Mesendoderm (in vitro differentiated cells): ENCODE data around the gene PRM3.

Experiments
- DNase-seq: peaks from one replicate; pipeline ENCODE4 v3.0.0; 2013
- H2AK5ac ChIP-seq: 2 replicates; pipeline ENCODE4 v1.6.1; 2013; ENCODE audit warnings: low read length, inconsistent platforms
- H2BK120ac ChIP-seq: 2 replicates; pipeline ENCODE4 v1.6.1; 2013; ENCODE audit warnings: low read depth, mild to moderate bottlenecking, low read length, moderate library complexity, mixed read lengths
- H2BK15ac ChIP-seq: replicated peaks from 2 replicates; pipeline ENCODE4 v1.6.1; 2013; ENCODE audit warnings: low read depth, mild to moderate bottlenecking, moderate library complexity
- H2BK5ac ChIP-seq: 2 replicates; pipeline ENCODE4 v1.6.1; 2013; ENCODE audit warnings: low read length, inconsistent platforms
- H3K18ac ChIP-seq: 2 replicates; pipeline ENCODE4 v1.6.1; 2013; ENCODE audit warnings: mild to moderate bottlenecking, low read length, mixed read lengths
- H3K23ac ChIP-seq: one replicate; pipeline ENCODE4 v1.6.1; 2013; ENCODE audit warnings: low read length
- H3K27ac ChIP-seq: 2 replicates; pipeline ENCODE4 v1.5.1; 2013; ENCODE audit warnings: low read depth, mild to moderate bottlenecking, inconsistent platforms, low read length, moderate library complexity
- H3K27me3 ChIP-seq: 2 replicates; pipeline ENCODE4 v1.6.1; 2013; ENCODE audit warnings: low read length, control low read depth, mild to moderate bottlenecking, inconsistent platforms; ENCODE audit not compliant: insufficient read depth, poor library complexity
- H3K36me3 ChIP-seq: 2 replicates; pipeline ENCODE4 v1.6.1; 2013; ENCODE audit warnings: low read length, inconsistent platforms; ENCODE audit not compliant: control insufficient read depth, insufficient read depth
- H3K4ac ChIP-seq: one replicate; pipeline ENCODE4 v1.6.1; 2013; ENCODE audit warnings: low read depth, mild to moderate bottlenecking, low read length, moderate library complexity
- H3K4me1 ChIP-seq: 2 replicates; pipeline ENCODE4 v1.6.1; 2013; ENCODE audit warnings: low read depth, low read length, inconsistent platforms; ENCODE audit not compliant: control insufficient read depth
- H3K4me2 ChIP-seq: 2 replicates; pipeline ENCODE4 v1.6.1; 2013; ENCODE audit warnings: low read length
- H3K4me3 ChIP-seq: 2 replicates; pipeline ENCODE4 v1.5.1; 2013; ENCODE audit warnings: mild to moderate bottlenecking, low read length
- H3K56ac ChIP-seq: one replicate; pipeline ENCODE4 v1.6.1; 2013; ENCODE audit warnings: low read length
- H3K79me1 ChIP-seq: 2 replicates; pipeline ENCODE4 v1.6.1; 2013; ENCODE audit warnings: low read length, inconsistent platforms
- H3K79me2 ChIP-seq: 2 replicates; pipeline ENCODE4 v1.6.1; 2013; ENCODE audit warnings: mild to moderate bottlenecking, low read length; ENCODE audit not compliant: control insufficient read depth, insufficient read depth
- H3K9ac ChIP-seq: 2 replicates; pipeline ENCODE4 v1.6.1; 2013; ENCODE audit warnings: low read length, inconsistent platforms
- H4K5ac ChIP-seq: one replicate; pipeline ENCODE4 v1.6.1; 2013; ENCODE audit warnings: low read length
- H4K8ac ChIP-seq: one replicate; pipeline ENCODE4 v1.6.1; 2013; ENCODE audit warnings: low read depth, mild to moderate bottlenecking, control low read depth, low read length, moderate library complexity
- WGBS: extraction: QIAGEN DNeasy Blood & Tissue Kit; methylation state at CpG from one replicate; pipeline ENCODE4 v1.1.7; 2013; ENCODE audit warnings: low lambda C conversion rate, missing lambda C conversion rate; ENCODE audit not compliant: insufficient coverage; ENCODE audit errors: extremely low coverage; 5-methylcytosine and 5-hydroxymethylcytosine counted together

Gene PRM3

DNA sequence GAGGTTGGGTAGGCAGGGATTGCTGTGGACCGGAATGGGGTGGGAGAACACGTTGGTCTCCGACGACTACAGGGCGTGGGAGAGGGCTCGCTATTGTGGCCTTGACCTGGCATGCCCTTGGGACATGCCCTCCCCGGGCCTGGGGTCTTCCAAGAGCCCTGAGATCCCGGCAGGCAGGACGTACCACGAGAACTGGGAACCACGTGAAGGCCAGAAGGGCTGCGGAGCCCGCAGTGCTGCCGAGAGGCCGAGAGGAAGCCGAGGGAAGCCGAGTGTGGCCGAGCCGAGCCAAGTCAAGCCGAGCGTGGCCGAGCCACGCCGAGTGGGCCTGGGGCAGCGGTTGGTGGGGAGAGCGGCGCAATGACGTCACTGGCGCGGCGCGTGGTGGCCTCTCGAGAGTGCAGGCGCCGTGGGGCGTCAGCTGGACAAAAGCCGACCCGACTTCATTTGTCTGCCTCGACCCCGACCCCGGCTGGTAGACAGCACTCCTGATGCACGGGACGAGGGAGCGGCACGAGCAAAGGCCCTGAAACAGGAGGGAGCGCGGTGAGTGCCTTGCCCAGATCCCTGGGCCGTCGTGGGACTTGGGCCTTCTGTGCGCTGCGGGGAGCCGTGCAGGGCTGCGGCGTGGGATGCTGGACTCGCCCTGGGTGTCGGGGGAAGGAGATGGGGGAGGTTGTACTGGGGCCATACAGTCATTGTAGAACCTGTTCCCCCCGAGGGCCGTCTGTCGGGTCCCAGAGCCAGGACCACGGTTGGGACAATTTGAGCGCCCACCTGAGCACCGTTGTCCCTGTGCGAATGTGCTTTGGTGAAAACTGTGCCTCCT is 24.0 kb downstream of the PRM3 start:
- peaks cover 9% of the 10 kb centered on the region for H3K36me3 ChIP-seq
- H3K23ac ChIP-seq, result no peak overlapping the region
- no peak overlapping the region for H3K18ac ChIP-seq
- no peak overlapping the region for H3K27ac ChIP-seq
- WGBS, result no CpG with 5 or more reads among the region's 63 CpGs
- peaks cover 2% of the 10 kb centered on the region for H3K4me1 ChIP-seq
- H3K4me3 ChIP-seq, result no peak overlapping the region
- DNase-seq, result no peak
- peaks cover 15% of the 10 kb centered on the region for H3K79me2 ChIP-seq
- H4K5ac ChIP-seq, result no peak overlapping the region
- no peak overlapping the region for H2BK120ac ChIP-seq
- no peak overlapping the region for H2AK5ac ChIP-seq
- H3K4me2 ChIP-seq, result no peak overlapping the region
- H3K79me1 ChIP-seq, result peaks cover 12% of the 10 kb centered on the region
- H3K56ac ChIP-seq, result no peak overlapping the region
- no peak overlapping the region for H3K9ac ChIP-seq
- no peak overlapping the region for H3K4ac ChIP-seq
- H4K8ac ChIP-seq, result no peak overlapping the region
- no peak overlapping the region for H2BK5ac ChIP-seq
- H2BK15ac ChIP-seq, result no peak overlapping the region
- H3K27me3 ChIP-seq, result no peaks in the 10 kb centered on the region

DNA sequence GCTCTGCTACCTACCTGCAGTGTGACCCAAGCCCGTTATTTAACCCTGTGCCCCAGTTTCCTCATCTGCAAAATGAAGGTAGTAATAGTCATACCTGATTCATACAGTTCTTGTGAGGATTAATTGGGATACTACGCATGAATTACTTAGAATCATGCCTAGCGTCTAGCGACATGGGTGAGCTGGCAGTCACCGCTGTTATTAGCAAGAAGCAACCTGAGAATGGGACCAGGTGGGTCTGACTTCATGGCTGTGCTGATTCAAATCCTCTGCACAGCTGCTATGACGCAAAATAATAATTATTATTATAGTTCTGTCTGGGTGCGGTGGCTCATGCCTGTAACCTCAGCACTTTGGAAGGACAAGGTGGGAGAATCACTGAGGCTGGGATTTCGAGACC is 25.3 kb downstream of the PRM3 start:
- H3K79me2 ChIP-seq, result peaks cover 3% of the 10 kb centered on the region
- no peak overlapping the region for H3K9ac ChIP-seq
- no peak overlapping the region for H2BK5ac ChIP-seq
- H3K56ac ChIP-seq, result no peak overlapping the region
- no peak overlapping the region for H3K4ac ChIP-seq
- H4K8ac ChIP-seq, result no peak overlapping the region
- no peaks in the 10 kb centered on the region for H3K4me1 ChIP-seq
- H3K18ac ChIP-seq, result no peak overlapping the region
- no peak overlapping the region for H2BK120ac ChIP-seq
- H4K5ac ChIP-seq, result no peak overlapping the region
- DNase-seq, result no peak
- WGBS, result no CpG with 5 or more reads among the region's 8 CpGs
- H3K27me3 ChIP-seq, result no peaks in the 10 kb centered on the region
- H3K36me3 ChIP-seq, result peaks cover 2% of the 10 kb centered on the region
- H3K23ac ChIP-seq, result no peak overlapping the region
- no peak overlapping the region for H2AK5ac ChIP-seq
- no peak overlapping the region for H3K4me2 ChIP-seq
- peaks cover 4% of the 10 kb centered on the region for H3K79me1 ChIP-seq
- H2BK15ac ChIP-seq, result no peak overlapping the region
- no peak overlapping the region for H3K4me3 ChIP-seq
- no peak overlapping the region for H3K27ac ChIP-seq

DNA sequence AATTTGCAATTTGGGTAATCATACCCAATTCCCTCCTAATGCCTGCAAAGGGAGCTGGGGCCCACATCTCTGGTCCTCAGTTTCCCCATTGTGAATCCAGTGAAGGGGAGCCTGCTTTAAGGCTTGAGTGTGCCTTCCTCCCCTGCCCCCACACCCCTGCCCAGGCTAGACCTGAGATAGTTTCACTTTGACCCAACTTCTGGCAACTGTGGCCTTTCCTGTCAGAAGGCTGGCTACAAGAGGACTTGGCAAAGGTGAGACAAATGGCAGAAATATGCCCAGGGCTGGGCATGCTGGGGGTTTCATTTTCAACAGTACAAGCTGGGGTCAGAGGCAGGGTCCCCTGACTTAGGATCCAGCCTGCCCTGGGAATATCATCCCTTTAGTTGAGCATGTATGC is 27.4 kb downstream of the PRM3 start:
- H3K9ac ChIP-seq, result no peak overlapping the region

DNA sequence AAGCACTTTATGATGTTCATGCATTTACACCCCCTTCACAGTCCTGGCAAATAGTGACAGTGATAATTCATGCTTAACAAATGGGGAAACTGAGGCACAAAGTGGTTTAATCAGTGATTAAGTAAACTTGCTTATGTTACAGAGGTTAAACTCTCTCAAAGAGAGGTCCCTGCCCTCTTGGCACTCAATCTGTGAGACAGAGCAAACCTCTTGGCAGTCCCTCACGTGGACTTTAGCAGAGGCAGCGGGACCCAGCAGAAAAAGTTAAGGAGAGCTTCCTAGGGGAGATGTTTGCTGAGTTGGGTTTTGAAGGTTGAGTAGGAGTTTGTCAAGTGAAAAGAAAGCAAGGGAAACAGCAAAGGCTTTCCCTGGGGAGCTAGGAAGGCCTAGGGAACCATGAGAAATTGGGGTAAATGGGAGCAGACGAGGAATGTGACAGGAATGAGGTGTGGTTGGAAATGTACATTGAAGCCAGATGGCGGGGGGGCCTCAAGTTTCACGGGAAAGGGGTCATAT is 28.1 kb downstream of the PRM3 start:
- H4K8ac ChIP-seq, result no peak overlapping the region
- no peak overlapping the region for H3K56ac ChIP-seq
- H3K27ac ChIP-seq, result no peak overlapping the region
- no peaks in the 10 kb centered on the region for H3K79me1 ChIP-seq
- no peak overlapping the region for H2BK120ac ChIP-seq
- H3K4me3 ChIP-seq, result no peak overlapping the region
- no peak overlapping the region for H3K23ac ChIP-seq
- no CpG with 5 or more reads among the region's 5 CpGs for WGBS
- H3K4me1 ChIP-seq, result no peaks in the 10 kb centered on the region
- no peak overlapping the region for H3K18ac ChIP-seq
- H4K5ac ChIP-seq, result no peak overlapping the region
- DNase-seq, result no peak
- no peak overlapping the region for H3K9ac ChIP-seq
- H2BK5ac ChIP-seq, result no peak overlapping the region
- no peak overlapping the region for H3K4me2 ChIP-seq
- no peak overlapping the region for H3K4ac ChIP-seq
- H2AK5ac ChIP-seq, result no peak overlapping the region
- H3K36me3 ChIP-seq, result no peaks in the 10 kb centered on the region
- H3K27me3 ChIP-seq, result no peaks in the 10 kb centered on the region
- no peaks in the 10 kb centered on the region for H3K79me2 ChIP-seq
- no peak overlapping the region for H2BK15ac ChIP-seq

More for the DNA sequence above, 27.4 kb downstream of the PRM3 start:
- Histone ChIP-seq H4K8ac (no peak overlapping the region), H3K36me3 (no peaks in the 10 kb centered on the region), H3K4me3 (no peak overlapping the region), H3K56ac (no peak overlapping the region), H3K27ac (no peak overlapping the region), H3K4me2 (no peak overlapping the region), H3K4ac (no peak overlapping the region), H4K5ac (no peak overlapping the region), H3K18ac (no peak overlapping the region), H3K79me2 (no peaks in the 10 kb centered on the region), H3K4me1 (no peaks in the 10 kb centered on the region), H2BK15ac (no peak overlapping the region), H3K79me1 (no peaks in the 10 kb centered on the region), H2BK5ac (no peak overlapping the region), H3K27me3 (no peaks in the 10 kb centered on the region), H3K23ac (no peak overlapping the region), H2BK120ac (no peak overlapping the region), H2AK5ac (no peak overlapping the region)
- DNase-seq, result no peak

DNA sequence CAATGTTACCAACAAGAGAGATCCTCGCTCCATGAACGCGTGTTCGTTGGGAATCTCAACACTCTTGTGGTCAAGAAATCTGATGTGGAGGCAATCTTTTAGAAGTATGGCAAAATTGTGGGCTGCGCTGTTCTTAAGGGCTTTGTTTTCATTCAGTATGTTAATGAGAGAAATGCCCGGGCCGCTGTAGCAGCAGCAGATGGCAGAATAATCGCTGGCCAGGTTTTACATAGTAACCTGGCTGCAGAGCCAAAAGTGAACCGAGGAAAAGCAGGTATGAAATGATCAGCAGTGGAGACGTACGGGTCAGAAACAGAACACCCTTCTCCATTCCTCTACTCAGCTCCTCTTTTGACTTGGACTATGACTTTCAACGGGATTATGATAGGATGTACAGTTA is 30.8 kb downstream of the PRM3 start:
- Histone ChIP-seq H4K5ac (no peak overlapping the region), H2BK120ac (no peak overlapping the region), H3K27me3 (no peaks in the 10 kb centered on the region), H3K4me3 (no peak overlapping the region), H3K36me3 (no peaks in the 10 kb centered on the region), H3K56ac (no peak overlapping the region), H3K9ac (no peak overlapping the region), H3K4me1 (no peaks in the 10 kb centered on the region), H2BK15ac (no peak overlapping the region), H4K8ac (no peak overlapping the region), H3K4me2 (no peak overlapping the region), H3K79me1 (no peaks in the 10 kb centered on the region), H3K27ac (no peak overlapping the region), H3K23ac (no peak overlapping the region), H2AK5ac (no peak overlapping the region), H3K18ac (no peak overlapping the region), H3K79me2 (no peaks in the 10 kb centered on the region), H3K4ac (no peak overlapping the region), H2BK5ac (no peak overlapping the region)
- no peak for DNase-seq
- no CpG with 5 or more reads among the region's 12 CpGs for WGBS
